Hepatocyte (in vitro differentiated cells): ENCODE results near the gene YWHAG. TPM values are rescaled to one million over a fixed set of nuclear protein-coding genes. Genes with fewer than 3 reads are reported as not detected.
"Not testable (repeated sequence)": the region's sequence is repeated elsewhere in the genome, so short reads cannot be mapped to it uniquely, and the experiment has no call there.

Source experiments
- DNase-seq: peaks from one replicate; pipeline ENCODE4 v3.0.0-alpha.2; 2016; ENCODE audit warnings: low spot score
- H2AFZ ChIP-seq: fragments of 200-600 bp; sonication (generic); 2 replicates; pipeline ENCODE4 v1.6.0; 2016; ENCODE audit warnings: antibody characterized with exemption, mild to moderate bottlenecking
- H3K27ac ChIP-seq: fragments of 200-600 bp; sonication (generic); 2 replicates; pipeline ENCODE4 v1.5.1; 2016; ENCODE audit warnings: mild to moderate bottlenecking
- H3K27me3 ChIP-seq: fragments of 200-600 bp; sonication (generic); 2 replicates; pipeline ENCODE4 v1.6.1; 2016
- H3K36me3 ChIP-seq: fragments of 200-600 bp; sonication (generic); replicated peaks from 2 replicates; pipeline ENCODE4 v1.5.1; 2016; ENCODE audit warnings: low read depth; ENCODE audit not compliant: insufficient read depth
- H3K4me1 ChIP-seq: fragments of 200-600 bp; sonication (generic); 2 replicates; pipeline ENCODE4 v1.5.1; 2016; ENCODE audit warnings: mild to moderate bottlenecking, moderate library complexity; ENCODE audit not compliant: insufficient read depth
- H3K4me2 ChIP-seq: fragments of 200-600 bp; sonication (generic); 2 replicates; pipeline ENCODE4 v1.6.0; 2016
- H3K4me3 ChIP-seq: fragments of 200-600 bp; sonication (generic); 2 replicates; pipeline ENCODE4 v1.5.1; 2016; ENCODE audit warnings: mild to moderate bottlenecking
- H3K79me2 ChIP-seq: fragments of 200-600 bp; sonication (generic); 2 replicates; pipeline ENCODE4 v1.6.0; 2017; ENCODE audit warnings: mild to moderate bottlenecking
- H3K9me2 ChIP-seq: fragments of 200-600 bp; sonication (generic); replicated peaks from 2 replicates; pipeline ENCODE4 v1.6.0; 2017; ENCODE audit warnings: mild to moderate bottlenecking; ENCODE audit not compliant: insufficient read depth
- H3K9me3 ChIP-seq: fragments of 200-600 bp; sonication (generic); 2 replicates; pipeline ENCODE4 v1.5.1; 2016; ENCODE audit warnings: low read depth, mild to moderate bottlenecking
- H4K20me1 ChIP-seq: fragments of 200-600 bp; sonication (generic); 2 replicates; pipeline ENCODE4 v1.6.0; 2016; ENCODE audit warnings: mild to moderate bottlenecking; ENCODE audit not compliant: insufficient read depth, poor library complexity, severe bottlenecking
- CTCF ChIP-seq: fragments of 200-600 bp; sonication (generic); IDR thresholded peaks from 2 replicates; pipeline ENCODE4 v1.5.1; 2016; ENCODE audit warnings: antibody characterized with exemption, mild to moderate bottlenecking; ENCODE audit not compliant: poor library complexity
- EZH2 ChIP-seq: fragments of 200-600 bp; sonication (generic); IDR thresholded peaks from 2 replicates; pipeline ENCODE4 v1.6.1; 2016; ENCODE audit warnings: antibody characterized with exemption, mild to moderate bottlenecking, borderline replicate concordance
- EZH2phosphoT487 ChIP-seq: fragments of 200-600 bp; sonication (generic); IDR thresholded peaks from one replicate; pipeline ENCODE4 v1.6.1; 2018; ENCODE audit warnings: antibody characterized with exemption, mild to moderate bottlenecking, low read depth, moderate library complexity; ENCODE audit not compliant: unreplicated experiment, severe bottlenecking
- WGBS: methylation state at CpG from one replicate; pipeline ENCODE4 v1.1.6; 2016; ENCODE audit warnings: low lambda C conversion rate; ENCODE audit errors: missing lambda C conversion rate; 5-methylcytosine and 5-hydroxymethylcytosine counted together
- polyA plus RNA-seq: library from polyadenylated mRNA; unstranded; fragments of >200 nt; fragmentation: Nextera tagmentation; extraction: Ambion mirVana; gene quantifications from 2 replicates; pipeline ENCODE4 v1.2.1, GENCODE V29; 2016
- total RNA-seq: library from RNA; depleted of rRNA; stranded (reverse); fragments of >200 nt; gene quantifications from 2 replicates; pipeline ENCODE4 v1.2.3, GENCODE V29; 2014

Gene YWHAG
- total and polyA plus RNA-seq, 2 experiments from 2014 or later, result 17.2 to 117 TPM

GRCh38 chr7:76336094-76336493 lies 22.7 kb downstream of the YWHAG start:
- H3K9me2 ChIP-seq, result no peaks in the 10 kb centered on the region
- no peak for DNase-seq
- H3K9me3 ChIP-seq, result no peaks in the 10 kb centered on the region
- TF ChIP-seq EZH2phosphoT487, result no peak
- no peak for TF ChIP-seq EZH2
- no peak for TF ChIP-seq CTCF
- H4K20me1 ChIP-seq, result peaks cover 98% of the 10 kb centered on the region
- no peak overlapping the region for H3K4me2 ChIP-seq
- H3K4me3 ChIP-seq, result no peak overlapping the region
- H3K79me2 ChIP-seq, result peaks cover 99% of the 10 kb centered on the region
- H2AFZ ChIP-seq, result no peak overlapping the region
- H3K27me3 ChIP-seq, result no peaks in the 10 kb centered on the region
- no peaks in the 10 kb centered on the region for H3K4me1 ChIP-seq
- H3K36me3 ChIP-seq, result no peaks in the 10 kb centered on the region
- H3K27ac ChIP-seq, result no peak overlapping the region

DNA sequence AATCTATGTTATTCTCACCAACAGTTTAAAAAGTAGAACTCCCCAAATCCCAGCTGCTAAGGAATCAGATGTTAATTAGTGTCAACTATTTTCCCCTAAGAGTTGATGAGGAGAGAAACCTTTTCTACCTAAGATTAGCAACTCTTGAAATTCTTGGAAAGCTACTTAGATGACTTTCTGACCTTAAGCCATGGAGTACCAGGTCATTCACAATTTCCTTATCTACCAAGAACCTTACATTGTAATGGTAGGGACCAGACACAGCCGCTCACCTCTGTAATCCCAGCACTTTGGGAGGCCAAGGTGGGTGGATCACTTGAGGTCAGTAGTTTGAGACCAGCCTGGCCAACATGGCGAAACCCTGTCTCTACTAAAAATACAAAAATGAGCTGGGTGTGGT lies 23.4 kb downstream of the YWHAG start:
- H2AFZ ChIP-seq, H3K9me3 ChIP-seq, H3K27me3 ChIP-seq, H3K9me2 ChIP-seq, H3K27ac ChIP-seq, H3K4me1 ChIP-seq, DNase-seq, H3K4me2 ChIP-seq, H3K36me3 ChIP-seq, H3K4me3 ChIP-seq: not testable (repeated sequence)
- WGBS, result 98% methylated on average over 2 of the region's 2 CpGs
- Histone ChIP-seq H3K79me2 (peaks cover 99% of the 10 kb centered on the region), H4K20me1 (peaks cover 98% of the 10 kb centered on the region)

DNA sequence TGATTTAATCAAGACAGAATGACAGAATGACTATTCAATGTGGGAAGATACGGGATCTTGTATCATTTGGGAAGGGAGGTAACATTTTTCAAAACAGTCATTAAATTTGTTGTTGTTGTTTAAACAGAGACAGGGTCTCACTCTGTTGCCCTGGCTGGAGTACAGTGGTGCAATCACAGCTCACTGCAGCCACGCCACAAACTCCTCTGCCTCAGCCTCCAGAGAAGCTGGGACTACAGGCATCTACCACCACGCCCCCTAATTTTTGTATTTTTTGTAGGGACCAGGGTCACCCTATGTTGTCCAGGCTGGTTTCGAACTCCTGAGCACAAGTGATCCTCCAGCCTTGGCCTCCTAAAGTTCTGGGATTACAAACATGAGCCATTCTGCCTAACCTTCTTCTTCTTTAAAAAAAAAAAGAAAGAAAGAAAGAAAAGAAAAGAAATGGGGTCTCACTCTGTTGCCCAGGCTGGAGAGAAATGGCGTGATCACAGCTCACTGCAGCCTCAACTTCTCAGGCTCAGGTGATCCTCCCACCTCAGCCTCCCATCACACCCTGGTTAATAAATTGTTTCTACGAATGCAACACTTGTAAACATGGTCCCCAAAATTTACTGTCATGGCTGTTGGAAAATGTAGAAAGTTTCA lies 24.3 kb downstream of the YWHAG start:
- Histone ChIP-seq H2AFZ (no peak overlapping the region), H3K79me2 (peaks cover 99% of the 10 kb centered on the region), H3K9me2 (no peaks in the 10 kb centered on the region), H3K4me2 (no peak overlapping the region), H3K9me3 (no peaks in the 10 kb centered on the region), H3K36me3 (no peaks in the 10 kb centered on the region), H3K27me3 (no peaks in the 10 kb centered on the region), H4K20me1 (peaks cover 96% of the 10 kb centered on the region), H3K4me3 (no peak overlapping the region), H3K4me1 (no peaks in the 10 kb centered on the region), H3K27ac (no peak overlapping the region)
- TF ChIP-seq EZH2 (no peak), EZH2phosphoT487 (no peak), CTCF (no peak)
- no peak for DNase-seq
- WGBS, result 97% methylated on average over 6 of the region's 6 CpGs

- no peaks in the 10 kb centered on the region for H3K4me1 ChIP-seq
- H3K27ac ChIP-seq, result no peak overlapping the region
- no peaks in the 10 kb centered on the region for H3K27me3 ChIP-seq
- no peaks in the 10 kb centered on the region for H3K9me2 ChIP-seq
- no peak overlapping the region for H2AFZ ChIP-seq
- peaks cover 99% of the 10 kb centered on the region for H3K79me2 ChIP-seq
- no peak for TF ChIP-seq EZH2phosphoT487
- no peak for TF ChIP-seq EZH2
- TF ChIP-seq CTCF, result no peak
- no peak overlapping the region for H3K4me2 ChIP-seq
- peaks cover 93% of the 10 kb centered on the region for H4K20me1 ChIP-seq
- H3K4me3 ChIP-seq, result no peak overlapping the region
- H3K36me3 ChIP-seq, result no peaks in the 10 kb centered on the region
- DNase-seq, result no peak
- H3K9me3 ChIP-seq, result no peaks in the 10 kb centered on the region
- 94% methylated on average over 14 of the region's 14 CpGs for WGBS
These were observed 25.2 kb downstream of the YWHAG start for GRCh38 chr7:76333511-76334101.
